SJCRH30 (cell line): ENCODE measurements around the gene MKLN1. TPM values are rescaled to one million over a fixed set of nuclear protein-coding genes. Genes with fewer than 3 reads are reported as not detected.
A peak's percentile ranks its signal among the peaks of the same experiment; 100 is the strongest.
"Not testable (repeated sequence)": the region's sequence is repeated elsewhere in the genome, so short reads cannot be mapped to it uniquely, and the experiment has no call there.

Source experiments
- DNase-seq, 2 experiments: peaks; one replicate each; pipeline ENCODE4 v3.0.0-alpha.2; 2015 to 2020
- H3K27ac ChIP-seq: fragments of 250-450 bp; sonication (Bioruptor Pico); 2 replicates; pipeline ENCODE4 v1.5.1; 2020; ENCODE audit warnings: mild to moderate bottlenecking, moderate library complexity
- H3K27me3 ChIP-seq: fragments of 250-450 bp; sonication (Bioruptor Pico); 2 replicates; pipeline ENCODE4 v1.5.1; 2020; ENCODE audit warnings: mild to moderate bottlenecking, moderate library complexity
- H3K36me3 ChIP-seq: fragments of 250-450 bp; sonication (Bioruptor Pico); 2 replicates; pipeline ENCODE4 v1.5.1; 2020; ENCODE audit warnings: mild to moderate bottlenecking, moderate library complexity
- H3K4me1 ChIP-seq: fragments of 250-450 bp; sonication (Bioruptor Pico); 2 replicates; pipeline ENCODE4 v1.5.1; 2020; ENCODE audit warnings: mild to moderate bottlenecking, moderate library complexity
- H3K4me3 ChIP-seq: fragments of 250-450 bp; sonication (Bioruptor Pico); 2 replicates; pipeline ENCODE4 v1.5.1; 2020; ENCODE audit warnings: mild to moderate bottlenecking, moderate library complexity
- H3K9me3 ChIP-seq: fragments of 250-450 bp; sonication (Bioruptor Pico); replicated peaks from 2 replicates; pipeline ENCODE4 v1.5.1; 2020; ENCODE audit warnings: mild to moderate bottlenecking, moderate library complexity
- total RNA-seq: library from RNA; depleted of rRNA; stranded (reverse); fragments of >200 nt; shearing (Covaris generic); gene quantifications from 2 replicates; pipeline ENCODE4 v1.2.3, GENCODE V29; 2014

MKLN1 gene
- total RNA-seq, 1 experiment from 2014 or later = 57.9 TPM

DNA sequence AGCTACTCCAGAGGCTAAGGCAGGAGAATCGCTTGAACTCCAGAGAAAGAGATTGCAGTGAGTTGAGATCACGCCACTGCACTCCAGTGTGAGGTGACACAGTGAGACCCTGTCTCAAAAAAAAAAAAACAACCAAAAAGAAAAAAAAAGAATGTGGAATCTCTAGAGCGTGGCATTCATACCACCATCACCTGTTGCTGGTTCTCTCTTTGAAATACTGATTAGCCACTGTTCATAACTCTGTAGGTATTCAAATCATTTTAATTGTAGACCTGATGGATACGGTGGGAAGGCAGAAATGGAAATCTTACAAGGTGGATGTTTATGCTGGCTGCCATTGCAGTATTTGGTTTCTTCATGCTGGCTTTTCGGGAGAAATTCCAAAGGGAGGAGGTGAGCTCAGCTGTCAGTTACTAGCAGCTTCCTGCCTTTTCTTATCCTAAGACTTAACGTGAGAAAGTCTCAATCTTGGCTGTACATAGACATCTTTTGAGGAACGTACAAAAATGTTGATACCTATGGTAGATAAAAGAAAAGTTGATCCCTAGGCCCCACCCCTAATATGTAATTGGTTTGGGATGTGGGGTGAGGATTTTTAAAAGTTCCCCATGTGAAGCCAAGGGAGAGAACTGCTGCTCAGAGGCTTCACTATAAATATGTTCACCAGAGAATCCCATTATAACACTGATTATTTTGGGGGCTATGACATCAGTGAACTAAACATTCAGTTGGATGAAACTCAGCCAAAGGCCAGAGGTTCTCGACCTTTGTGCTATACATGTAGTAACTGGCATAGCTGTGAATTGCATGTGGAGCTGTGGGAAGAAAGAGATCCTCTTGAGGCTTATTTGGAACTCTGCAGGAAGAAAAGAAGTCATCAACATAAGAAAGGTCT, 26.9 kb upstream of the MKLN1 start:
- Histone ChIP-seq H3K4me3 (no peak overlapping the region), H3K9me3 (no peaks in the 10 kb centered on the region), H3K36me3 (no peaks in the 10 kb centered on the region), H3K4me1 (peaks cover 6% of the 10 kb centered on the region), H3K27me3 (no peaks in the 10 kb centered on the region), H3K27ac (no peak overlapping the region; the same call in 1 of the 2 replicates)
- DNase-seq = peak; percentile 9 to 31

DNA sequence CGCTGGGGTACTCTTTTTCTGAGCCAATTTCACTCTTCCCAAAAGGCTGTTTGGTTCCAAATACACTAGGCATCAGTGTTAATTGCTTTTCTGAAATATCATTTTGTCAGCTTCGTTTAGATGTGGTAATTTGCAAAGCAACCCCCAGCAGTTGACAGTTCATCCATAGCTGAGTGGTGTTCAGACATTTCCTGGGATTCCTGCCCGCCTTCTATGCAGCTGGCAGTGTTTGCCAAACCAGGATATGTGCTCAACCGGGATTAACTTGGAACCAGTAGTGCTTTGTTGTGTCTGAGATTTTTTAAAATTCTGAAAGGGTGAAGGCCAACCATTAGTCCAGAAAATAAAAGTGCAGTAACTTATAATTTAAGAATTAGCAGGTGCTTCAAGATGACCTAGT, 25.2 kb upstream of the MKLN1 start:
- DNase-seq = peak in 1 of 2 experiments; percentile 20
- Histone ChIP-seq H3K4me3 (no peak overlapping the region), H3K9me3 (no peaks in the 10 kb centered on the region; the same call in 1 of the 2 replicates), H3K27me3 (no peaks in the 10 kb centered on the region), H3K36me3 (no peaks in the 10 kb centered on the region), H3K27ac (no peak overlapping the region), H3K4me1 (peaks cover 6% of the 10 kb centered on the region)

DNA sequence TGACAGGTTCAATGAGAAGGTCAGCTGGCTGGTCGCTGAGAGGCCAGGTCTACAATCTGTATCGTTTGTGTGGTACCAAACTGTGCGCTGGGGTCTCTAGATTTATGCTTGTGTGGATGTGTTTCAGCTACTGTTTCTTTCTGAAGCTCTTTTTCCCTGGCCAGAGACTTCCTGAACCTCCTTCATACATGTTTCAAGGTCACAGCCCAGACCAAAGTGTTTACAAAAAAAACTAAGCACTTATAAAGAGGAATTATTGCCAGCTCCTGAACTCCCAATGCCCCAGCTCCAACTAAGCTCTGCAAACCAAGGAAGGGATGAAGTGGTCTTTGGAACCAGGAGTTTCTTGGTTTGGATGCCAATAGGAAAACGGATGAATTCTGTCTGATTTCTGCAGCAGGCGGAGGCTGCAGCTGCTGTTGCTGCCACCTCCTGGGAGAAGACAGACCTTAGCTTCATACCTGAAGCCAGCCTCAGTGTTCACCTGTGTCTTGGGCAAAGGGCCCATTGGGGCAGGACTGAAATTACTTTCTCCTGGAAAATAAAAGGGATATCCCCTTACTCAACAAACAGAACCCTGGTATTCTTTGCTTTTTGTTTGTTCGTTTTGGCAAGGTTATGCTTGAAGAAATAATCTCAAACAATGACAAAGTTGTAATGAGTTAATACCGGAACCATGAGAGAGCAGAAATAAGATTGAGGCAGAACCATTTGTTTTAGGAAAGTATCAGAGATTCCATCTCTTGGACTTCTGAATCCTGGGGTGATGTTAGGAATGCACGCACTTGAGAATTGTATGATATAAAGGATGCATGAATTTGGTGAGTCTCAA, 24.6 kb upstream of the MKLN1 start:
- no peaks in the 10 kb centered on the region for H3K27me3 ChIP-seq
- H3K4me1 ChIP-seq = peaks cover 6% of the 10 kb centered on the region
- no peaks in the 10 kb centered on the region for H3K36me3 ChIP-seq
- no peak for DNase-seq
- H3K4me3 ChIP-seq = no peak overlapping the region
- no peaks in the 10 kb centered on the region; the same call in 1 of the 2 replicates for H3K9me3 ChIP-seq
- no peak overlapping the region for H3K27ac ChIP-seq

GRCh38 chr7:131305152-131305551, 22.5 kb upstream of the MKLN1 start:
- DNase-seq = no peak
- no peaks in the 10 kb centered on the region; the same call in 1 of the 2 replicates for H3K9me3 ChIP-seq
- no peaks in the 10 kb centered on the region for H3K36me3 ChIP-seq
- H3K27ac ChIP-seq = no peak overlapping the region
- peaks cover 6% of the 10 kb centered on the region for H3K4me1 ChIP-seq
- H3K4me3 ChIP-seq = no peak overlapping the region
- no peaks in the 10 kb centered on the region for H3K27me3 ChIP-seq

DNA sequence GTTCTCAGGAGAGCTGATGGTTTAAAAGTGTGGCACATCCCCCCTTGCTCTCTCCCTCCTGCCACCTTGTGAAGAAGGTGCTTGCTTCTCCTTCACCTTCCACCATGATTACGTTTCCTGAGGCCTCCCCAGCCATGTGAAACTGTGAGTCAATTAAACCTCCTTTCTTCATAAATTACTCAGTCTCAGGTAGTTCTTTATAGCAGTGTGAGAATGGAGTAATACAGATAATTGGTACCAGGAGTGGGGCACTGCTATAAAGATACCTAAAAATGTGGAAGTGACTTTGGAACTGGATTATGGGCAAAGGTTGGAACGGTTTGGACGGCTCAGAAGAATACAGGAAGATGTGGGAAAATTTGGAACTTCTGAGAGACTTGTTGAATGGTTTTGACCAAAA, 21.6 kb upstream of the MKLN1 start:
- not testable (repeated sequence) for H3K4me1 ChIP-seq, H3K27me3 ChIP-seq, H3K9me3 ChIP-seq, H3K36me3 ChIP-seq, H3K27ac ChIP-seq, DNase-seq, H3K4me3 ChIP-seq

GRCh38 chr7:131306777-131307176, 20.9 kb upstream of the MKLN1 start:
- Histone ChIP-seq H3K4me3 (no peak overlapping the region), H3K4me1 (peaks cover 6% of the 10 kb centered on the region), H3K36me3 (no peaks in the 10 kb centered on the region), H3K9me3 (peaks cover 2% of the 10 kb centered on the region; the same call in 1 of the 2 replicates), H3K27ac (no peak overlapping the region), H3K27me3 (no peaks in the 10 kb centered on the region)
- no peak for DNase-seq

DNA sequence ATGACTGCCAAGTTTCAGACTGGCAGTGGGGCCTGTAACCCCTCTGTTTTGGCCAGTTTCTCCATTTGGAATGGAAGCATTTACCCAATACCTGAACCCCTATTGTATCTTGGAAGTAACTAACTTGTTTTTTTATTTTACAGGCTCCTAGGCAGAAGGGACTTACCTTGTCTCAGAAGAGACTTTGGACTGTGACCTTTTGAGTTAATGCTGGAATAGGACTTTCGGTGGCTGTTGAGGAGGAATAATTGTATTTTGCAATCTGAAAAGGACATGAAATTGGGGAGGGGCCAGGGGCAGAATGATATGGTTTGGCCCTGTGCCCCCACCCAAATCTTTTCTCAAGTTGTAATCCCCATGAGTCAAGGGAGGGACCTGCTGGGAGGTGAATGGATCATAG, 20.0 kb upstream of the MKLN1 start:
- H3K36me3 ChIP-seq = no peaks in the 10 kb centered on the region
- H3K27me3 ChIP-seq = no peaks in the 10 kb centered on the region
- DNase-seq = no peak
- no peak overlapping the region for H3K4me3 ChIP-seq
- peaks cover 5% of the 10 kb centered on the region; the same call in 1 of the 2 replicates for H3K9me3 ChIP-seq
- H3K27ac ChIP-seq = no peak overlapping the region
- peaks cover 3% of the 10 kb centered on the region; the same call in 1 of the 2 replicates for H3K4me1 ChIP-seq

- no peaks in the 10 kb centered on the region; the same call in 1 of the 2 replicates for H3K4me1 ChIP-seq
- DNase-seq = no peak
- no peak overlapping the region for H3K4me3 ChIP-seq
- no peaks in the 10 kb centered on the region for H3K27me3 ChIP-seq
- peaks cover 7% of the 10 kb centered on the region; the same call in 1 of the 2 replicates for H3K9me3 ChIP-seq
- H3K27ac ChIP-seq = no peak overlapping the region
- H3K36me3 ChIP-seq = no peaks in the 10 kb centered on the region
Measured at GRCh38 chr7:131312838-131313237, 14.8 kb upstream of the MKLN1 start.

DNA sequence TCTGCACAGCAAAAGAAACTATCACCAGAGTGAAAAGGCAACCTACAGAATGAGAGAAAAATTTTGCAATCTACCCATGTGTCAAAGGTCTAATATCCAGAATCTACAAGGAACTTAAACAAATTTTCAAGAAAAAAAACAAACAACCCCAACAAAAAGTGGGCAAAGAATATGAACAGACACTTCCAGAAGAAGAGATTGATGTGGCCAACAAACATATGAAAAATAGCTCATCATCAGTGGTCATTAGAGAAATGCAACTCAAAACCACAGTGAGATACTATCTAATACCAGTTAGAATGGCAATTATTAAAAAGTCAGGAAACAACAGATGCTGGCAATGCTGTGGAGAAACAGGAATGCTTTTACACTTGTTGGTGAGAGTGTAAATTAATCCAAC, 7.1 kb upstream of the MKLN1 start:
- no peak overlapping the region for H3K27ac ChIP-seq
- no peak for DNase-seq
- no peaks in the 10 kb centered on the region for H3K4me1 ChIP-seq
- H3K36me3 ChIP-seq = no peaks in the 10 kb centered on the region
- H3K9me3 ChIP-seq = no peaks in the 10 kb centered on the region
- H3K4me3 ChIP-seq = no peak overlapping the region
- no peaks in the 10 kb centered on the region for H3K27me3 ChIP-seq

DNA sequence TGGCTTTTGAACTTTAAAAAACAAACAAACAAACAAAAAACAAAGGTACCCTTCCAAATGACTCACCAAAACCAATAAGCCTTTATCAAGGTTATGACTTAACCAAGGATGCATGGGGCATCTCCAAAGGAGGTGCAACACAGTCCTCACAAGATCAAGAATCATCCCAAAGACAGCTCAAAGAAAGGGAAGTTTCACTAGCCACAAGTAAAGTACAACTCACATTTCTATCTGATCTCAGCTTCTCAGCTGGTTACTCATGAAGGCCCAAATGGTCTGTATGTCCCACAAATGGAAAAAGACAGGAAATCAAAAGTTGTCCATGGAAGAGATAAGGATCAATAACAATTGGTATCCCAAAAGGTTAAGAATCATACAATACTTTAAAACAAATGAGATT, 6.0 kb upstream of the MKLN1 start:
- H3K4me3 ChIP-seq = no peak overlapping the region
- H3K36me3 ChIP-seq = no peaks in the 10 kb centered on the region
- no peak overlapping the region for H3K27ac ChIP-seq
- H3K27me3 ChIP-seq = no peaks in the 10 kb centered on the region
- no peak for DNase-seq
- no peaks in the 10 kb centered on the region for H3K4me1 ChIP-seq
- H3K9me3 ChIP-seq = no peaks in the 10 kb centered on the region

DNA sequence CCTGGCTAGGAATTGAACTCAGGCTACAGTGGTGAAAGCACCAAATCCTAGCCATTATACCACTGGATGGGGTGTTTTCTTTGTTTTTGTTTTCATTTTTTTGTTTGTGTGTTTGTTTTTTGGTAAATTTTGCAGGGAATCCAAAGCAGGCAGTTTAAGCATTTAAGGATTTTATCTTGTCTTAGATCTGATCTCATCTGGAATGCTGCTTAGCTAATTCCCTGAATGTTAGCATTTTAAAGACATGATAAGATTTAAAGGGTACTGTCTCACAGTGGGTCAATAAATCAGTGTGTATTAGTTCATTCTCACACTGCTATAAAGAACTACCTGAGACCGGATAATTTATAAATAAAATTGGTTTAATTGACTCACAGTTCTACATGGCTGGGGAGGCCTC, 5.6 kb upstream of the MKLN1 start:
- H3K27me3 ChIP-seq = no peaks in the 10 kb centered on the region
- H3K27ac ChIP-seq = no peak overlapping the region
- no peak for DNase-seq
- no peaks in the 10 kb centered on the region for H3K4me1 ChIP-seq
- no peaks in the 10 kb centered on the region for H3K9me3 ChIP-seq
- H3K4me3 ChIP-seq = no peak overlapping the region
- no peaks in the 10 kb centered on the region for H3K36me3 ChIP-seq

DNA sequence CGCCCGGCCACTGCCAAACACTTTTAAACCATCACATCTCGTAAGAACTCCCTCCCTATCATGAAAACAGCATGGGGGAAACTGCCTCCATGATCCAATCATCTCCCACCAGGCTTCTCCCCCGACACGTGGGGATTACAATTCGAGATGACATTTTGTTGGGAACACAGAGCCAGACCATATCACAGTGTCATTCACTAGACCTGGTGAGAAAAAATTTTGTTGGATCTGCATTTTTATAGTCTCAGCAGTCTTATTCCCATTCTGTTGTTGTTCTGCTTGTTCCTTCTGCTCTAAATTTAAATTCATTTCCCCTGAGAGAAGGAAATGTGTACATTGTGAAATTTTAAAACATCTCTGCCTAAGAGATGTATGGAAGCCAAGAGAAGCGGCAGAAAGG, 4.8 kb upstream of the MKLN1 start:
- DNase-seq = no peak
- no peak overlapping the region for H3K4me3 ChIP-seq

GRCh38 chr7:131325179-131325840, 2.4 kb upstream of the MKLN1 start:
- no peaks in the 10 kb centered on the region for H3K27me3 ChIP-seq
- DNase-seq = no peak

More for the DNA sequence above, 4.8 kb upstream of the MKLN1 start:
- Histone ChIP-seq H3K4me1 (no peaks in the 10 kb centered on the region), H3K36me3 (no peaks in the 10 kb centered on the region), H3K27ac (no peak overlapping the region), H3K27me3 (no peaks in the 10 kb centered on the region), H3K9me3 (no peaks in the 10 kb centered on the region)

GRCh38 chr7:131326576-131326975, 1.1 kb upstream of the MKLN1 start:
- H3K9me3 ChIP-seq = no peaks in the 10 kb centered on the region
- no peaks in the 10 kb centered on the region for H3K36me3 ChIP-seq
- H3K4me3 ChIP-seq = peak overlapping the region; percentile 98
- H3K27ac ChIP-seq = no peak overlapping the region
- H3K4me1 ChIP-seq = no peaks in the 10 kb centered on the region; the same call in none of the 2 replicates
- DNase-seq = no peak
- no peaks in the 10 kb centered on the region for H3K27me3 ChIP-seq

More at GRCh38 chr7:131325179-131325840, 2.4 kb upstream of the MKLN1 start:
- no peaks in the 10 kb centered on the region; the same call in none of the 2 replicates for H3K4me1 ChIP-seq
- no peak overlapping the region for H3K4me3 ChIP-seq
- no peaks in the 10 kb centered on the region for H3K36me3 ChIP-seq
- no peak overlapping the region for H3K27ac ChIP-seq
- no peaks in the 10 kb centered on the region for H3K9me3 ChIP-seq
